ENCODE measurements around the gene PPFIBP2. TPM values are rescaled to one million over a fixed set of nuclear protein-coding genes. Genes with fewer than 3 reads are reported as not detected.
A peak's percentile ranks its signal among the peaks of the same experiment; 100 is the strongest.

Gene PPFIBP2
- total and polyA plus RNA-seq, 2 of the 13 experiments (the other 11 are each of a cell fraction or from before 2014, with no cell fraction given), result 15.0 to 52.5 TPM

GRCh38 chr11:7572001-7572712, 58.4 kb downstream of the PPFIBP2 start:
- no peaks in the 10 kb centered on the region for H3K27me3 ChIP-seq (ENCODE audit: control insufficient read depth in 1 of 2, insufficient read depth in 2 of 2, low read length in 2 of 2)
- ChIA-PET POLR2A (interaction anchor here (1.0 to 6.0 kb wide), 7 partner anchors 31 to 94 kb away, joined by 3 to 115 read pairs (median 9); no protein-coding TSS in a partner anchor), CTCF (ENCODE audit: low intra/inter-chr PET ratio, low total read pairs) (interaction anchor here (1.5 to 3.6 kb wide), 4 partner anchors 84 to 124 kb away, joined by 3 to 31 read pairs (median 17); no protein-coding TSS in a partner anchor)
- intact Hi-C loops (cut with micrococcal nuclease; ENCODE audit: unreplicated experiment), result loop anchor here (1.0 to 2.0 kb wide), 3 partner anchors 41 to 93 kb away; no protein-coding TSS in a partner anchor
- H3K36me3 ChIP-seq (replicated peaks in 1 of 2; ENCODE audit: control insufficient read depth in 1 of 2, insufficient read depth in 2 of 2, low read length in 2 of 2), result no peaks in the 10 kb centered on the region
- WGBS (ENCODE audit: low lambda C conversion rate), result 0% methylated on average over 4 of the region's 4 CpGs
- no peaks in the 10 kb centered on the region for H4K20me1 ChIP-seq (ENCODE audit: insufficient read depth, low read length)
- H3K27ac ChIP-seq (ENCODE audit: extremely low read length, insufficient read depth, low read length), result peak overlapping the region; percentile 89
- H2AFZ ChIP-seq (ENCODE audit: low read length), result no peak overlapping the region
- no TSS peak for BruUV-seq (replicated peaks)
- FAIRE-seq (peak; percentile 78), DNase-seq (ENCODE audit: low spot score) (peak; percentile 90), ATAC-seq (peak; percentile 66)
- H3K4me1 ChIP-seq (ENCODE audit: insufficient read depth, low read length), result peaks cover 65% of the 10 kb centered on the region
- in situ Hi-C loops (cut with HindIII; ENCODE audit: extremely low pct_ligation_motif_present, low pct_unique_long_range_greater_than_20kb), result loop anchor here (5.0 kb wide), 2 partner anchors 40 to 80 kb away; no protein-coding TSS in a partner anchor
- H3K9ac ChIP-seq (ENCODE audit: insufficient read depth, low read depth, low read length), result peak overlapping the region; percentile 69
- H3K4me2 ChIP-seq (ENCODE audit: low read depth, low read length), result peak overlapping the region; percentile 92
- H3K79me2 ChIP-seq (ENCODE audit: insufficient read depth, low read length), result peaks cover 27% of the 10 kb centered on the region
- H3K4me3 ChIP-seq (replicated peaks in 1 of 3; ENCODE audit: insufficient read depth in 1 of 3, low read depth in 2 of 3, low read length in 3 of 3), result peak overlapping the region; percentile 26 to 73 (median 60); a peak in 4 of 6 replicates
- H3K9me3 ChIP-seq (ENCODE audit: low read length), result no peaks in the 10 kb centered on the region
- TF ChIP-seq ELK4 (CRISPR knock-in tag; IDR thresholded peaks at IDR 0.05; ENCODE audit: borderline replicate concordance), result no peak
- no peak for TF ChIP-seq KLF13 (CRISPR knock-in tag; IDR thresholded peaks at IDR 0.05)
- TF ChIP-seq KDM6A (CRISPR knock-in tag; IDR thresholded peaks at IDR 0.05; ENCODE audit: low read depth), result peak; percentile 60
- TF ChIP-seq U2AF1 (optimal IDR thresholded peaks at IDR 0.05; ENCODE audit: low read depth, low read length), result no peak
- TF ChIP-seq PHB2 (IDR thresholded peaks at IDR 0.05; ENCODE audit: partially characterized antibody), result no peak
- no peak; the same call in 1 of the 2 replicates for TF ChIP-seq ZNF557 (CRISPR knock-in tag; IDR thresholded peaks at IDR 0.05)
- peak; percentile 76; the same call in 1 of the 2 replicates for TF ChIP-seq NR2F2 (IDR thresholded peaks at IDR 0.05; ENCODE audit: borderline replicate concordance, low read depth)
- TF ChIP-seq CEBPB (IDR thresholded peaks at IDR 0.05; ENCODE audit: borderline replicate concordance, low read depth, low read length), result no peak
- TF ChIP-seq RBM22 (optimal IDR thresholded peaks at IDR 0.05; ENCODE audit: low read length), result no peak
- no peak for TF ChIP-seq ZNF678 (CRISPR knock-in tag; IDR thresholded peaks at IDR 0.05)
- TF ChIP-seq CAMTA2 (CRISPR knock-in tag; IDR thresholded peaks at IDR 0.05; ENCODE audit: borderline replicate concordance), result no peak
- TF ChIP-seq POLR2G (IDR thresholded peaks at IDR 0.05; ENCODE audit: low read depth, low read length), result peak; percentile 38; the same call in 1 of the 2 replicates
- TF ChIP-seq RAD21 (CRISPR knock-in tag; IDR thresholded peaks at IDR 0.05), result no peak
- TF ChIP-seq ZNF761 (CRISPR knock-in tag; conservative IDR thresholded peaks at IDR 0.05), result 0 out of 2 replicates have a peak, but pooled peaks have one; percentile 4
- TF ChIP-seq NFRKB (IDR thresholded peaks at IDR 0.05), result no peak
- TF ChIP-seq EP300 (IDR thresholded peaks at IDR 0.05; ENCODE audit: low read depth in 2 of 2, low read length in 2 of 2), result peak in 1 of 2 experiments; percentile 81; a peak in 2 of 4 replicates
- peak; percentile 27; the same call in 1 of the 2 replicates for TF ChIP-seq EP300 (CRISPR knock-in tag; IDR thresholded peaks at IDR 0.05; ENCODE audit: borderline replicate concordance)
- 0 out of 2 replicates have a peak, but pooled peaks have one; percentile 16 for TF ChIP-seq KLF6 (CRISPR knock-in tag; IDR thresholded peaks at IDR 0.05)
- TF ChIP-seq DNMT3B (CRISPR knock-in tag; conservative IDR thresholded peaks at IDR 0.05), result no peak
- TF ChIP-seq ZNF660 (CRISPR knock-in tag; IDR thresholded peaks at IDR 0.05; ENCODE audit: borderline replicate concordance, low read depth), result no peak
- TF ChIP-seq, protein P1, sequence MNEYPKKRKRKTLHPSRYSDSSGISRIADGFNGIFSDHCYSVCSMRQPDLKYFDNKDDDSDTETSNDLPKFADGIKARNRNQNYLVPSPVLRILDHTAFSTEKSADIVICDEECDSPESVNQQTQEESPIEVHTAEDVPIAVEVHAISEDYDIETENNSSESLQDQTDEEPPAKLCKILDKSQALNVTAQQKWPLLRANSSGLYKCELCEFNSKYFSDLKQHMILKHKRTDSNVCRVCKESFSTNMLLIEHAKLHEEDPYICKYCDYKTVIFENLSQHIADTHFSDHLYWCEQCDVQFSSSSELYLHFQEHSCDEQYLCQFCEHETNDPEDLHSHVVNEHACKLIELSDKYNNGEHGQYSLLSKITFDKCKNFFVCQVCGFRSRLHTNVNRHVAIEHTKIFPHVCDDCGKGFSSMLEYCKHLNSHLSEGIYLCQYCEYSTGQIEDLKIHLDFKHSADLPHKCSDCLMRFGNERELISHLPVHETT (CRISPR knock-in tag; conservative IDR thresholded peaks at IDR 0.05), result no peak
- no peak for TF ChIP-seq BATF2 (CRISPR knock-in tag; IDR thresholded peaks at IDR 0.05)
- no peak for TF ChIP-seq DNMT1 (CRISPR knock-in tag; IDR thresholded peaks at IDR 0.05)
